Hypothalamus (tissue), 51 donors: ENCODE measurements around the gene TOMT.
A peak's percentile ranks its signal among the peaks of the same experiment; 100 is the strongest.

Experiments
- DNase-seq, 51 donors: peaks; one replicate each; lab custom pipeline; 2025; lab: John Stamatoyannopoulos, UW

The TOMT gene

GRCh38 chr11:72105888-72106287, at the start of gene TOMT:
Gene TOMT, plus strand, starts transcription at chr11:72105924. Its CDS starts 28 bp downstream, at chr11:72105952.
- no peak for DNase-seq

GRCh38 chr11:72058416-72059034, 47.2 kb upstream of the TOMT start:
- no peak for DNase-seq

- DNase-seq = no peak
Observed at GRCh38 chr11:72061739-72062396, 43.9 kb upstream of the TOMT start.

GRCh38 chr11:72066855-72067254, 38.9 kb upstream of the TOMT start:
- no peak for DNase-seq

- DNase-seq = no peak
Observed at GRCh38 chr11:72067266-72067665, 38.5 kb upstream of the TOMT start.

- no peak for DNase-seq
Observed at GRCh38 chr11:72067676-72068075, 38.0 kb upstream of the TOMT start.

GRCh38 chr11:72069200-72069599, 36.5 kb upstream of the TOMT start:
- DNase-seq = no peak

GRCh38 chr11:72069787-72070251, 35.9 kb upstream of the TOMT start:
- DNase-seq = peak in 28 of 51 donors; percentile 6 to 74 (median 40)

GRCh38 chr11:72070491-72070890, 35.2 kb upstream of the TOMT start:
- DNase-seq = no peak

- no peak for DNase-seq
Observed at GRCh38 chr11:72072348-72072747, 33.4 kb upstream of the TOMT start.

- peak in 6 of 51 donors; percentile 4 to 27 (median 10) for DNase-seq
Observed at GRCh38 chr11:72075109-72075508, 30.6 kb upstream of the TOMT start.

GRCh38 chr11:72075756-72076155, 30.0 kb upstream of the TOMT start:
- DNase-seq = no peak

- no peak for DNase-seq
Observed at GRCh38 chr11:72078477-72078876, 27.2 kb upstream of the TOMT start.

- peak in 1 of 51 donors; percentile 59 for DNase-seq
Observed at GRCh38 chr11:72079819-72080325, 25.9 kb upstream of the TOMT start.

- peak; percentile 61 to 100 (median 98) for DNase-seq
Observed at GRCh38 chr11:72080326-72081183, 25.2 kb upstream of the TOMT start, which contains the start of the genes LRRC51 and NUMA1. Gene LRRC51, plus strand, starts transcription at chr11:72080850. Its CDS starts 8,234 bp downstream, at chr11:72089084. Gene NUMA1, minus strand, starts transcription at chr11:72080542. Its CDS starts 44,599 bp downstream, at chr11:72035943.

GRCh38 chr11:72081184-72081644, 24.5 kb upstream of the TOMT start:
- no peak for DNase-seq

- no peak for DNase-seq
Observed at GRCh38 chr11:72081821-72082453, 23.8 kb upstream of the TOMT start.

- no peak for DNase-seq
Observed at GRCh38 chr11:72083414-72083813, 22.3 kb upstream of the TOMT start.

- no peak for DNase-seq
Observed at GRCh38 chr11:72084076-72084475, 21.6 kb upstream of the TOMT start.

GRCh38 chr11:72084965-72085364, 20.8 kb upstream of the TOMT start:
- no peak for DNase-seq
